Activated T-helper 1 cell treated with anti-CD3 and anti-CD28 coated beads, Interleukin-12 subunit alpha, Interleukin-12 subunit beta, Interleukin-2, Interleukin-4 antibody, amounts not matched to agents 30 ng/mL and 10 ng/mL and 1 ng/mL, durations not matched to agents 14 hours and 24 hours and 36 hours (primary cell): ENCODE data around the gene DAZAP1. TPM values are rescaled to one million over a fixed set of nuclear protein-coding genes. Genes with fewer than 3 reads are reported as not detected.

Experiments used
- DNase-seq: peaks from one replicate; pipeline ENCODE4 v3.0.0; 2021; ENCODE audit warnings: low spot score
- H3K27ac Mint-ChIP-seq: one replicate; pipeline ENCODE4 v1.8.0; 2021; ENCODE audit warnings: mild to moderate bottlenecking, mixed read lengths
- H3K27me3 Mint-ChIP-seq: one replicate; pipeline ENCODE4 v1.8.0; 2022; ENCODE audit warnings: mild to moderate bottlenecking, moderate library complexity, mixed read lengths; ENCODE audit not compliant: insufficient read depth
- H3K36me3 Mint-ChIP-seq: one replicate; pipeline ENCODE4 v1.8.0; 2021; ENCODE audit warnings: low read depth, mixed read lengths
- H3K4me1 Mint-ChIP-seq: one replicate; pipeline ENCODE4 v1.8.0; 2021; ENCODE audit warnings: low read depth, mixed read lengths
- H3K4me3 Mint-ChIP-seq: one replicate; pipeline ENCODE4 v1.8.0; 2021; ENCODE audit warnings: mild to moderate bottlenecking, moderate library complexity, mixed read lengths
- H3K9me3 Mint-ChIP-seq: one replicate; pipeline ENCODE4 v1.8.0; 2021; ENCODE audit warnings: mixed read lengths
- intact Hi-C: fragments of 100-400 bp; cut with micrococcal nuclease; formaldehyde crosslinking; loops from one replicate; pipeline ENCODE4 v1.15.1; 2024
- total RNA-seq: library from RNA; stranded (reverse); gene quantifications from 2 replicates; pipeline ENCODE4 v1.2.3, GENCODE V29; 2022

The DAZAP1 gene
- total RNA-seq, 1 donor from 2014 or later: 301 TPM

DNA sequence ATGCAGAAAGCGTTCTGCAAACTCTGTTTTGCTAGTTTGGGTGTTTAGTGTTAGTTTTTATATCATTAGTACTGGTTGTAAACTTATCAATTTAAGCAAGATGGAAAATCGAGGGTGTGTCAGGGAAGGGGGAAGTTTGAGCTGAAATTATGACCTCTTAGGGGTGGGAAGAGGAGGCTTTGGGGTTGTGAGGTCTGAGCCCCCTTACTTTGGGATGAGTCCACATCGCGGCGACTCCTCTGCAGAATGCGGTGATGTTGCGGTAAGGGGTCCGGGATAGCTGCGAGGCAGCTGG, 24.4 kb upstream of the DAZAP1 start:
- peak overlapping the region; percentile 99 for H3K27ac Mint-ChIP-seq
- intact Hi-C loops: loop anchor here (1.0 to 5.0 kb wide), 5 partner anchors 24 to 251 kb away; partner anchors contain the start of genes C19orf25, DAZAP1 and RPS15
- peaks cover 9% of the 10 kb centered on the region for H3K27me3 Mint-ChIP-seq
- H3K36me3 Mint-ChIP-seq: peaks cover 2% of the 10 kb centered on the region
- peak overlapping the region; percentile 84 for H3K4me3 Mint-ChIP-seq
- H3K4me1 Mint-ChIP-seq: peaks cover 18% of the 10 kb centered on the region
- no peak for DNase-seq
- H3K9me3 Mint-ChIP-seq: no peaks in the 10 kb centered on the region

DNA sequence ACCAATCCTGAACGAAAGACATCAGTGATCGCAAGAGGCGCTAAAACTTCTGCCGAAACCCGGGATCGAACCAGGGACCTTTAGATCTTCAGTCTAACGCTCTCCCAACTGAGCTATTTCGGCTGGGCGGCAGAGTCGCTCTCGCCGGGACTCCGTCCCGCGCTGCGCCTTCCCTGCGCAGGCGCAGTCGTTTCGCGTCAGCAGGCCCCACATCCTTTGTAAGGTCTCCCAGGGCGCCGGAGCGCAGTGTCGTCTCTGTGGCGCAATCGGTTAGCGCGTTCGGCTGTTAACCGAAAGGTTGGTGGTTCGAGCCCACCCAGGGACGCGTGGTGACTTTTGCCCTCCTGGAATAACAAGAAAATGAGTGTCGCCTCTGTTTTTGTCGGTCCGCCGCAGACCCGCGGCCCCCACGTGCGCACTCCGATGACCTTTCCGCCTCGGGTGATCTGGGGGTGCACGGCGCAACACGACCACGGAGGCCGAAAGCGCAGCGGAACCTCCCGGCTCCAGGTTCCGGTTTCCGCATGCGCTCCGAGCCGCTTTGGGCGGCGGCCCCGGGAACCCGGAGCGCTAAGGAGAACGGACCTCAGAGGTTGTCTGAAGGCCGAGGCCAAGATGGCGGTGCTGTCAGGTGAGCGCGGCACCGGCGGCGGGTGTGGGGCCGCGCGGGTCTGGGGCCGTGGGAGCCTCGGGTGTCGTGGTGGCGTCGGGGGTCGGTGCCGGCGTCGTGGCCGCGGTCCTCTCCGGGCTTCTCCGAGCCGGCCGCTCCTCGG, 23.9 kb upstream of the DAZAP1 start, which contains the start of gene NDUFS7:
NDUFS7 (plus strand) TSS at position 596 of the 773 bp plus-strand sequence; CDS start at position 616, 20 bp downstream.
- Mint-ChIP-seq H3K4me3 (peak within 1 kb of the TSS; percentile 84), H3K27me3 (peaks cover 9% of the 10 kb centered on the region), H3K27ac (peak within 1 kb of the TSS; percentile 99), H3K4me1 (peaks cover 18% of the 10 kb centered on the region), H3K36me3 (peaks cover 2% of the 10 kb centered on the region), H3K9me3 (no peaks in the 10 kb centered on the region)
- DNase-seq: peak; percentile 89
- intact Hi-C loops: loop anchor here (1.0 to 5.0 kb wide), 5 partner anchors 24 to 251 kb away; partner anchors contain the start of genes C19orf25, DAZAP1 and RPS15

DNA sequence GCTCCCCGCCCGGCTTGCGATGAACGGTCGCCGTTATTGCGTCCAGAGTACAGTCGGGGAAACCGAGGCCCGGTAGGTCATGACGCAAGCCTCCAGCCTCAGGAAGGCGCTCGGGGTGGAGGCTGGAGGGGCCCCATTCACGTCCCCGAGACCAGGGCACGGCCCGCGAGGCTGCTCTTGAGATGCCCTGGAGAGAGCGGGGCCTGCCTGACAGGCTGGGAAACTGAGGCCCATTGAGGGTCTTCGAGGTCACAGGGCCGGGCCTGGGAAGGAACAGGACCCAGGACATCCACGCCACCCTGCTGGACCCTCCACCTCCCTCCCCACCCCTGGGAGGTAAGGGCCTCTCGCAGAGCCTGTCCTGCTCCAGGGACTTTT, 23.3 kb upstream of the DAZAP1 start:
- peak overlapping the region; percentile 84 for H3K4me3 Mint-ChIP-seq
- H3K27ac Mint-ChIP-seq: peak overlapping the region; percentile 68
- intact Hi-C loops: loop anchor here (5.0 kb wide), 1 partner anchor 252 kb away; no protein-coding TSS in a partner anchor
- H3K4me1 Mint-ChIP-seq: peaks cover 18% of the 10 kb centered on the region
- no peaks in the 10 kb centered on the region for H3K9me3 Mint-ChIP-seq
- DNase-seq: no peak
- H3K36me3 Mint-ChIP-seq: peaks cover 7% of the 10 kb centered on the region
- peaks cover 9% of the 10 kb centered on the region for H3K27me3 Mint-ChIP-seq

DNA sequence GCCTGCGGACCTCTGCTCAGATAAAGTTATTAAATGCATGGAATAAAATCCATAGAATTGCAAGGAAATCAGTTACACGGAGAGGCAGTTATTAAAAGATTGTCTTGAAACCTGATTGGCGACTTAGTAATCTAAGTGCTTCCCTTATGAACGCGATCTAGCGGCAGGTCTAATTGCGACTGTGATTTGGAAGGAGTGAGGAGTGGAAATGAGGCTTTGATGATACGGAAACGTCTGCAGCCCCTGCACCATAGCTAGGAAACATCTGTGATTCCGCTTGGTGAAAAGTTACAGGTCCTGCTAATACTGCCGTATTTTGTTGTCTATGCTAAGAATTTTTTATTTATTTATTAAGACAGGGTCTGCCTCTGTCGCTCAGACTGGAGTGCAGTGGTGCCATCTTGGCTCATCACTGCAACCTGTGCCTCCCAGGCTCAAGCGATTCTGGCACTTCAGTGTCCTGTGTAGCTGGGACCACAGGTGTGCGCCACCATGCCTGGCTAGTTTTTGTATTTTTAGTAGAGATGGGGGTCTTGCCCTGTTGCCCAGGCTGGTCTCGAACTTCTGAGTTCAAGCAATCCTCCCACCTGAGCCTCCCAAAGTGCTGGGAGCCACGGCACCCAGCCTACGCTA, 22.8 kb upstream of the DAZAP1 start:
- H3K9me3 Mint-ChIP-seq: no peaks in the 10 kb centered on the region
- H3K4me1 Mint-ChIP-seq: peaks cover 18% of the 10 kb centered on the region
- H3K27ac Mint-ChIP-seq: peak overlapping the region; percentile 68
- intact Hi-C loops: loop anchor here (5.0 kb wide), 1 partner anchor 252 kb away; no protein-coding TSS in a partner anchor
- peaks cover 9% of the 10 kb centered on the region for H3K27me3 Mint-ChIP-seq
- H3K36me3 Mint-ChIP-seq: peaks cover 8% of the 10 kb centered on the region
- peak overlapping the region; percentile 84 for H3K4me3 Mint-ChIP-seq
- DNase-seq: no peak

DNA sequence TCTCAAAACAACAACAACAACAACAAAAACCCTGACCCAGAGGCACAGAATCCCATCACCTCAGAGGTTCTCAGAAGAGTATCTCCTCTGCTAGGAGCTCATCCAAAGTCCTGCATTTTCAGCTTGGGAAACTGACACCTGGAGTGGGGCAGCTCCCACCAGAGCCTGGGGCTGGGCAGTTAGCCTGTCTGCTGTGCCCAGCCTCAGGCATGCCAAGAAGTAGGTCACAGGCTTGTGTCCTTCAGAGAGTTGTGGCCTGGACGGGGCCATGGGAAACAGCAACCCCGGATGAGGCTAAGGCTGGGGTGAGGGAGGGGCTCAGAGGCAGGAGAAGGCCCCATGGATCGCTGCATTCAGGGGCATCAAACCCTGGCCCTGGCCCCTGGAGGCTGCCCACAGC, 21.6 kb upstream of the DAZAP1 start:
- Mint-ChIP-seq H3K9me3 (no peaks in the 10 kb centered on the region), H3K4me3 (peak overlapping the region; percentile 15), H3K36me3 (peaks cover 10% of the 10 kb centered on the region), H3K27ac (no peak overlapping the region), H3K4me1 (peaks cover 18% of the 10 kb centered on the region), H3K27me3 (peaks cover 9% of the 10 kb centered on the region)
- no peak for DNase-seq
- intact Hi-C loops: no loop called here

DNA sequence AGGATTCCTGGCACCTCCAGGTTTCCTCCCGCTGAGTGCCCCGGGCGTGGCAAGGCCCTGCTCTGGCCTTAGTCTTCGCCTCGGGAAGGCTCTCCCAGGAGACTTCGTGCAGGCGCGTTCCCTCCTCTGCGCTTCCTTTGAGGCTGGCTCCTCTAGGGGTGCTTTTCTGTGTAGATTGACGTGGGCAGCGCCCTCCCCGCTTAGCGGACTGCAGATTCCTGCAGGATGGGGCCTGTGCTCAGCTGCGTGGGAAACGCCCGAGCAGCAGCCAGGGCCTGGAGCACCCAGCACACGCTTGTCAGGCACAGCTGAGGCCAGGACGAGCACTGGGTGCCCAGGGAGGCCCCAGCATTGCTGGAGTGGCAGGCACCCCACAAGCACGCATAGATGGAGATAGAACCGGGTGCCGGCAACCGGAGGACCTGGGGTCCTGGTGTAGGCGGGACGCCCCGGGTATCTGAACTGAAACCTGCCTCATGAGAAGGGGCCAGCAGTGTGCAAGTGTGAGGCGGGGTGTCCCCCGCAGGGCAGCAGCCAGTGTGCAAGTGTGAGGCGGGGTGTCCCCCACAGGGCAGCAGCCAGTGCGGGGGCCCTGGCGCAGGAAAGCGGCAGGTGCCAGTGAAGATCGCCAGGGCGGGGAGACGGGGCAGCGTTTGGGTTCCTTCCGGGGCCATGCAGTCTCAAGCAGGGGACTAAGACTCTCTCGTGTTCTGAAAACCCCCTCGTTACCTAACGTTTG, 20.3 kb upstream of the DAZAP1 start:
- intact Hi-C loops: no loop called here
- Mint-ChIP-seq H3K27ac (no peak overlapping the region), H3K4me1 (peaks cover 18% of the 10 kb centered on the region), H3K27me3 (peaks cover 7% of the 10 kb centered on the region), H3K36me3 (peaks cover 17% of the 10 kb centered on the region), H3K4me3 (no peak overlapping the region), H3K9me3 (no peaks in the 10 kb centered on the region)
- no peak for DNase-seq

DNA sequence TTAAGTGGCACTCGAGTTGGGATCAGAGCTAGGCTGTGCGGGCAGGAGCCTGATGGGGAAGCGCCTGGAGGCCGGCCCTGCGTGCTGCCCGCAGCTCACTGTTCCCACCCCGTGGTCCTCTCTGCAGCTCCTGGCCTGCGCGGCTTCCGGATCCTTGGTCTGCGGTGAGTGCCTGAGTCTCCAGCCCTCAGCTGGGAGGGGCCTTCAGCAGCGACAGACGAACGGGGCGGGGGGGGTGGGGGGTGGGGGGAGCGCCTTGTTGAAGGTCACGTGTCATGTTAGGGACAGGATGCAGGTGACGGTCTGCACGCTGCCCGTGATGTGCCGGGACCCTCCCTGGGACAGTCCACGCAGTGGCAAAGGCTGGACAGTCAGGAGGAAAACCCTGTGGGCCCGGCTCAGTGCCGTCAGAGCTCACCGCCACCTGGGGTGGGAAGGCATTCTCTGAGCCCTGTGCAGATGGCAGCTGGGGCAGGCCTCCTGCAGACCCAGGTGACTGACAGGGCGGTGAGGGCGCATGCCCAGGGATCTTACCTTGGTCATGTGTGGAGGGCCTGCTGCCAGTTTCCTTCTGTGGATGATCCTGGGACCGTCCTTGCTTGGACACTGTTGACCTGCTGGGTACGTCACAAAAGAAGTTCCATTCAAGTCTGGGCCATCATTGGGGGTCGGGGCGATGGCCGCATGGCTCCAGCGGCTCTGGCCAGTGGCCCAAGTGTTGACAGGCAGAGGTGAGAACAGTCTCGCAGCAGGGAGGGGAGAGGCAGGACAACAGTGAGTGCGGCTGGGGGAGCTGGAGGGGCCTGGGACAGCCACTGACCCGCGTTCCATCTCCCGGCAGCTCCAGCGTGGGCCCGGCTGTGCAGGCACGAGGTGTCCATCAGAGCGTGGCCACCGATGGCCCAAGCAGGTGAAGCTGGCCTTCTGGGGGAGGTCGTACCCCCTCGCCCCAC, 19.4 kb upstream of the DAZAP1 start:
- intact Hi-C loops: no loop called here
- no peak overlapping the region for H3K4me3 Mint-ChIP-seq
- H3K4me1 Mint-ChIP-seq: peaks cover 15% of the 10 kb centered on the region
- DNase-seq: no peak
- peaks cover 21% of the 10 kb centered on the region for H3K36me3 Mint-ChIP-seq
- peaks cover 7% of the 10 kb centered on the region for H3K27me3 Mint-ChIP-seq
- no peaks in the 10 kb centered on the region for H3K9me3 Mint-ChIP-seq
- H3K27ac Mint-ChIP-seq: no peak overlapping the region

DNA sequence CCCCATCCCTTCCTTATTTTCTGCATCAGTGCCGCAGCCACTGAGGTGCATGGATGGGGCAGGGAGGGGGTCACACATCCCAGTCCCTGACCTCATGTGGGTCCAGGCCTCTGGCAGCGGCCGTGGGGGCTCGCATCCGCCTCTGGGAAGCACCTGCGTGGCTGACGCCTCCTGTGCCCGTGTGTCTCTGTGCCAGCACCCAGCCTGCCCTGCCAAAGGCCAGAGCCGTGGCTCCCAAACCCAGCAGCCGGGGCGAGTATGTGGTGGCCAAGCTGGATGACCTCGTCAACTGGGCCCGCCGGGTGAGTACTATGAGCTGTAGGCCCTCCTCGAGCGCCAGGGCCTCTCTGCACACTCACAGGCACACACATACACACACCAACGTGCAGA, 18.8 kb upstream of the DAZAP1 start:
- Mint-ChIP-seq H3K36me3 (peaks cover 21% of the 10 kb centered on the region), H3K4me3 (no peak overlapping the region)
- DNase-seq: no peak

DNA sequence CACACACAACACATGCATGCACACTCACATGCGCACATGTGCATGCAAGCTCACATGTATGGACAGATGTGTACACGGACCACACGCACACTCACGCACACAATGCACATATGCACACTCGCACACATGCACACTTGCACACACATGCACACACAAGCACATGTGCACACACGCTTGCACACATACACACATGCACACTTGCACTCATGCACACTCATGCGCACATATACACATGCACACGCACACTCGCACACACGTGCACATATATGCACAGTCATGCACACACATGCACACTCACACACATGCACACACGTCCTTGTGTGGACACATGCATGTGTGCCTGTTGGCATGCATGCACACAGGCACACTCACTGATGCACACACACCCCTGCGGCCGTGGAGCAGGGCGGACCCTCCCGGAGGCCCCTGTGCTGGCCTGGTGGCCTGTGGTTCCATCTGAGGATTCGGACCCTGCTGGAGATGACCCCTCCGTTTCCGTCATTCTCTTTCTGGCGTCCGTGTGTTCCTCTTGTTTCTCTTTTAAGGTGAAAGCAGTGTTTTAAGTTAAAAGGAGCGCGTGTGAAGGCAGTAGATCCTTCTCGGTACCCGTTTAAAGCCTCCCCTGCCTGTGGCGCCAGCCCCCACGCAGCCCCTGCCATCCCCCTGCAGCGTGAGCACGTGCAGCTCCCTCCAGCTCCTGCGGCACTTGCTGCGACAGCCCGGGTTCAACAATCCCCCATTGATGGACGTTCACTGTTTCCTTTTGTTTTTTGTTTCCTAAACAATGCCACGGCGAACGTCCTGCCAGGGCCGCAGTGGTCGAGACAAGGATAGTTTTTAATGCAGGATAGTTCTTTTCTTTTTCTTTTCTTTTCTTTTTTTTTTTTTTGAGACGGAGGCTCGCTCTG, 18.1 kb upstream of the DAZAP1 start:
- H3K36me3 Mint-ChIP-seq: peaks cover 21% of the 10 kb centered on the region
- H3K4me3 Mint-ChIP-seq: no peak overlapping the region
- H3K4me1 Mint-ChIP-seq: peaks cover 7% of the 10 kb centered on the region
- intact Hi-C loops: no loop called here
- H3K27me3 Mint-ChIP-seq: no peaks in the 10 kb centered on the region
- no peaks in the 10 kb centered on the region for H3K9me3 Mint-ChIP-seq
- no peak overlapping the region for H3K27ac Mint-ChIP-seq
- DNase-seq: no peak

More for the DNA sequence above, 18.8 kb upstream of the DAZAP1 start:
- intact Hi-C loops: no loop called here
- H3K27ac Mint-ChIP-seq: no peak overlapping the region
- H3K9me3 Mint-ChIP-seq: no peaks in the 10 kb centered on the region
- peaks cover 8% of the 10 kb centered on the region for H3K4me1 Mint-ChIP-seq
- peaks cover 1% of the 10 kb centered on the region for H3K27me3 Mint-ChIP-seq

DNA sequence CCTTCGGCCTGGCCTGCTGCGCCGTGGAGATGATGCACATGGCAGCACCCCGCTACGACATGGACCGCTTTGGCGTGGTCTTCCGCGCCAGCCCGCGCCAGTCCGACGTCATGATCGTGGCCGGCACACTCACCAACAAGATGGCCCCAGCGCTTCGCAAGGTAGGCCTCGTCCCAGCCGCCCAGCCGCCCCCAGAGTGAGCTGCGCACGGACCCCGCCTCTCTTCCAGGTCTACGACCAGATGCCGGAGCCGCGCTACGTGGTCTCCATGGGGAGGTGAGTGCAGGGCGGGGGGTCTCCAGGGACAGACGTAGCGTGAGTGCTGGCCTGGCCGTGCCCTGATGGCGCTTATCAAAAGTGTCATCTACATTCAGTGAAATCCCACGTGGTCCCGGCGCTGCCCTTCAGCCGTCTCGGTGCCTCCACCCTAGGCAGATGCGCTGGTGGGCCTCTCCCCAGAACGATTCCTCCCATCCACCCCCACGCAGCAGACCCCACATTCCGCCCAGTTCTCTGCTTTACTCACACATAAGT, 16.4 kb upstream of the DAZAP1 start:
- H3K4me1 Mint-ChIP-seq: no peaks in the 10 kb centered on the region
- no peaks in the 10 kb centered on the region for H3K9me3 Mint-ChIP-seq
- no peak overlapping the region for H3K27ac Mint-ChIP-seq
- DNase-seq: no peak
- peaks cover 19% of the 10 kb centered on the region for H3K36me3 Mint-ChIP-seq
- no peak overlapping the region for H3K4me3 Mint-ChIP-seq
- intact Hi-C loops: no loop called here
- no peaks in the 10 kb centered on the region for H3K27me3 Mint-ChIP-seq

DNA sequence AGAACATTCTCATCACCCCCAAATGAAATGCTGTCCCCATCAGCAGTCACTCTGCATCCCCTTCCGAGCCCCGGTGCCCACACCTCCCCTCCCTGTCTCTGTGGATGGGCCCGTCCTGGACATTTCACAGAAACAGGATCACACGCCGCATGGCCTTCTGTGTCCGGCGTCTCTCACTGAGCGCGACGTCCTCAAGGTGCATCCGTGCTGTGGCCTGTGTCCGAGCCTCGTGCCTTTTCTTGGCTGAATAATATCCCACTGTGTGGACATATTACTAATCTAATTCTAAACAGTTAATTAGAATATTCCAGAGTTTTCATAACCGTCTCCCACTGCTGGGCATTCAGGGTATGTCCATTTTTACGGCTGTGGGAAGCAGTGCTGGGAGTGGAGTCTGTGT, 15.0 kb upstream of the DAZAP1 start:
- no peaks in the 10 kb centered on the region for H3K9me3 Mint-ChIP-seq
- DNase-seq: no peak
- H3K36me3 Mint-ChIP-seq: peaks cover 19% of the 10 kb centered on the region
- intact Hi-C loops: no loop called here
- no peaks in the 10 kb centered on the region for H3K27me3 Mint-ChIP-seq
- no peak overlapping the region for H3K27ac Mint-ChIP-seq
- H3K4me3 Mint-ChIP-seq: no peak overlapping the region
- no peaks in the 10 kb centered on the region for H3K4me1 Mint-ChIP-seq
